NCI-H1436 treated with DMSO at 0.1 percent for 48 hours (cell line): ENCODE measurements around the gene GUK1.
"Not testable (repeated sequence)": the region's sequence is repeated elsewhere in the genome, so short reads cannot be mapped to it uniquely, and the experiment has no call there.

Experiments
- DNase-seq: peaks from one replicate; lab custom pipeline; 2025; lab: John Stamatoyannopoulos, UW

Gene GUK1

GRCh38 chr1:228177721-228178710 is 37.9 kb downstream of the GUK1 start:
- DNase-seq, result no peak

- DNase-seq, result no peak
Measured at GRCh38 chr1:228178737-228179684, 38.9 kb downstream of the GUK1 start.

GRCh38 chr1:228180271-228180958 is 40.3 kb downstream of the GUK1 start:
- no peak for DNase-seq

- DNase-seq, result no peak
Measured at GRCh38 chr1:228180959-228181644, 41.0 kb downstream of the GUK1 start.

GRCh38 chr1:228181645-228182034 is 41.6 kb downstream of the GUK1 start:
- no peak for DNase-seq

GRCh38 chr1:228182296-228183030 is 42.4 kb downstream of the GUK1 start:
- no peak for DNase-seq

- DNase-seq, result no peak
Measured at GRCh38 chr1:228184152-228184551, 44.1 kb downstream of the GUK1 start.

- no peak for DNase-seq
Measured at GRCh38 chr1:228185641-228185965, 45.5 kb downstream of the GUK1 start.

- DNase-seq, result not testable (repeated sequence)
Measured at GRCh38 chr1:228188249-228188648, 48.2 kb downstream of the GUK1 start.

- no peak for DNase-seq
Measured at GRCh38 chr1:228190182-228190581, 50.1 kb downstream of the GUK1 start.

GRCh38 chr1:228190778-228191177 is 50.7 kb downstream of the GUK1 start:
- DNase-seq, result no peak

- DNase-seq, result no peak
Measured at GRCh38 chr1:228194436-228194835, 54.4 kb downstream of the GUK1 start.

- DNase-seq, result no peak
Measured at GRCh38 chr1:228194921-228195812, 55.1 kb downstream of the GUK1 start.

- DNase-seq, result no peak
Measured at GRCh38 chr1:228197555-228198147, 57.6 kb downstream of the GUK1 start.
